GM19468 (cell line): ENCODE data around the gene FAN1.

Experiments
- ATAC-seq: cut with Tn5 transposase; IDR thresholded peaks from one replicate; pipeline ENCODE4 v1.9.1; 2021; ENCODE audit warnings: mild to moderate bottlenecking, moderate library complexity, moderate number of reproducible peaks; ENCODE audit not compliant: unreplicated experiment; ENCODE audit errors: extremely low read depth

The FAN1 gene

GRCh38 chr15:30953731-30954378 lies 50.1 kb downstream of the FAN1 start:
- ATAC-seq = no peak

- ATAC-seq = no peak
These were observed 51.0 kb downstream of the FAN1 start for GRCh38 chr15:30954674-30955073.

GRCh38 chr15:30956216-30957124 lies 52.8 kb downstream of the FAN1 start:
- no peak for ATAC-seq

GRCh38 chr15:30958219-30958618 lies 54.5 kb downstream of the FAN1 start:
- ATAC-seq = no peak

- ATAC-seq = no peak
These were observed 58.4 kb downstream of the FAN1 start for GRCh38 chr15:30962079-30962478.

- no peak for ATAC-seq
These were observed 58.9 kb downstream of the FAN1 start for GRCh38 chr15:30962659-30963058.

GRCh38 chr15:30963681-30964080 lies 60.0 kb downstream of the FAN1 start:
- no peak for ATAC-seq

- ATAC-seq = no peak
These were observed 66.0 kb downstream of the FAN1 start for GRCh38 chr15:30969724-30970123.

- ATAC-seq = no peak
These were observed 69.7 kb downstream of the FAN1 start for GRCh38 chr15:30973379-30973778.

- no peak for ATAC-seq
These were observed 70.4 kb downstream of the FAN1 start for GRCh38 chr15:30974112-30974511.

GRCh38 chr15:30978328-30978727 lies 74.6 kb downstream of the FAN1 start:
- no peak for ATAC-seq

- ATAC-seq = no peak
These were observed 75.7 kb downstream of the FAN1 start for GRCh38 chr15:30979457-30979856.

GRCh38 chr15:30984118-30984517 lies 80.4 kb downstream of the FAN1 start:
- ATAC-seq = no peak

- ATAC-seq = no peak
These were observed 80.8 kb downstream of the FAN1 start for GRCh38 chr15:30984542-30984941.

- no peak for ATAC-seq
These were observed 81.4 kb downstream of the FAN1 start for GRCh38 chr15:30985081-30985531.

- no peak for ATAC-seq
These were observed 86.3 kb downstream of the FAN1 start for GRCh38 chr15:30990036-30990435.

GRCh38 chr15:30990446-30991254 lies 86.9 kb downstream of the FAN1 start:
- ATAC-seq = no peak

- ATAC-seq = peak; percentile 85
These were observed 87.8 kb downstream of the FAN1 start, which contains the start of gene MTMR10 for GRCh38 chr15:30991255-30992235. Gene MTMR10 (minus strand): TSS chr15:30991628. CDS start chr15:30991506, 122 bp downstream.

GRCh38 chr15:30992249-30992864 lies 88.6 kb downstream of the FAN1 start:
- no peak for ATAC-seq
